HG03469 (cell line): ENCODE measurements around the gene C9orf72.
"Not testable (repeated sequence)": the region's sequence is repeated elsewhere in the genome, so short reads cannot be mapped to it uniquely, and the experiment has no call there.

Experiments
- ATAC-seq: cut with Tn5 transposase; IDR thresholded peaks from one replicate; pipeline ENCODE4 v1.9.1; 2021; ENCODE audit warnings: mild to moderate bottlenecking, moderate library complexity, moderate number of reproducible peaks; ENCODE audit not compliant: unreplicated experiment

Gene C9orf72

GRCh38 chr9:27572918-27573633 is at the start of gene C9orf72:
C9orf72 (minus strand) TSS chr9:27573481; CDS start chr9:27567120, 6,361 bp downstream.
- peak; percentile 30 for ATAC-seq

- ATAC-seq, result no peak
Observed at GRCh38 chr9:27622693-27623340, 49.5 kb upstream of the C9orf72 start.

- no peak for ATAC-seq
Observed at GRCh38 chr9:27619743-27620142, 46.5 kb upstream of the C9orf72 start.

GRCh38 chr9:27618066-27618465 is 44.8 kb upstream of the C9orf72 start:
- no peak for ATAC-seq

GRCh38 chr9:27614551-27614950 is 41.3 kb upstream of the C9orf72 start:
- no peak for ATAC-seq

GRCh38 chr9:27612036-27612435 is 38.8 kb upstream of the C9orf72 start:
- not testable (repeated sequence) for ATAC-seq

- ATAC-seq, result no peak
Observed at GRCh38 chr9:27610622-27611021, 37.3 kb upstream of the C9orf72 start.

- no peak for ATAC-seq
Observed at GRCh38 chr9:27602954-27603353, 29.7 kb upstream of the C9orf72 start.

GRCh38 chr9:27602142-27602861 is 29.0 kb upstream of the C9orf72 start:
- ATAC-seq, result no peak

GRCh38 chr9:27601396-27601795 is 28.1 kb upstream of the C9orf72 start:
- ATAC-seq, result no peak

- ATAC-seq, result no peak
Observed at GRCh38 chr9:27600256-27600655, 27.0 kb upstream of the C9orf72 start.

- ATAC-seq, result no peak
Observed at GRCh38 chr9:27599870-27600238, 26.6 kb upstream of the C9orf72 start.

GRCh38 chr9:27599102-27599869 is 26.0 kb upstream of the C9orf72 start:
- no peak for ATAC-seq

GRCh38 chr9:27595733-27596132 is 22.5 kb upstream of the C9orf72 start:
- no peak for ATAC-seq

GRCh38 chr9:27591672-27592071 is 18.4 kb upstream of the C9orf72 start:
- ATAC-seq, result no peak

GRCh38 chr9:27591093-27591492 is 17.8 kb upstream of the C9orf72 start:
- no peak for ATAC-seq

- no peak for ATAC-seq
Observed at GRCh38 chr9:27590651-27591050, 17.4 kb upstream of the C9orf72 start.

- no peak for ATAC-seq
Observed at GRCh38 chr9:27589462-27589861, 16.2 kb upstream of the C9orf72 start.

- ATAC-seq, result no peak
Observed at GRCh38 chr9:27586304-27586703, 13.0 kb upstream of the C9orf72 start.

- no peak for ATAC-seq
Observed at GRCh38 chr9:27584931-27585330, 11.7 kb upstream of the C9orf72 start.

GRCh38 chr9:27582794-27583193 is 9.5 kb upstream of the C9orf72 start:
- ATAC-seq, result no peak
